ENCODE measurements around the gene DYNC2LI1.

GRCh38 chr2:43759195-43759594, 14.6 kb upstream of the DYNC2LI1 start:
- TF ChIP-seq CTCF (IDR thresholded peaks at IDR 0.05; ENCODE audit: low read length) (no peak), EZH2 (IDR thresholded peaks at IDR 0.05; ENCODE audit: borderline replicate concordance, low read length) (no peak)

Measured in OCI-LY1 (cell line).